ENCODE data around the gene ZRANB3. TPM values are rescaled to one million over a fixed set of nuclear protein-coding genes. Genes with fewer than 3 reads are reported as not detected.

ZRANB3 gene
- total and polyA plus RNA-seq, 2 of the 13 experiments (the other 11 are each of a cell fraction or from before 2014, with no cell fraction given): 5.8 to 25.2 TPM

DNA sequence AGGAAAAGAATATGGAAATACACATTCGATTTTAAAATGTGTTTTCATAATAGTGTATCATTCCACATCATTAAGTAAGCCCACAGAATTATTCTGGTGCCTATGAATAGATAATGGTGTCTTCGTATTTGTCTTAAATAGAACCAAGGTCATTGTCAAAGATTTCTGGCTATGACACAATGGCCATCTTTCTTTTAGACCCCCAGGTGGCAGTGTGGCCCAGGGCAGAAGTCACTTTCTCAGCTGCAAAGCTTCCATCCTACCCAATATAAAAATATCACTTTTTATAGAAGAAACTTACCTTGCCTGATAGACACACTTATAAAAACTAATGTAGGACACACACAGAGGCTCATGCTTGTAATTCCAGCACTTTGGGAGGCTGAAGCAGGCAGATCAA lies 57.5 kb downstream of the ZRANB3 start (continued):
- TF ChIP-seq SP140L (CRISPR knock-in tag; IDR thresholded peaks at IDR 0.05; ENCODE audit: borderline replicate concordance): no peak
- no peak for TF ChIP-seq ZBED4 (CRISPR knock-in tag; IDR thresholded peaks at IDR 0.05; ENCODE audit: borderline replicate concordance)
- TF ChIP-seq REPIN1 (CRISPR knock-in tag; IDR thresholded peaks at IDR 0.05; ENCODE audit: borderline replicate concordance, low read depth): no peak
- no peak for TF ChIP-seq MEF2D (CRISPR knock-in tag; IDR thresholded peaks at IDR 0.05)
- no peak for TF ChIP-seq HDAC2 (CRISPR knock-in tag; IDR thresholded peaks at IDR 0.05)
- TF ChIP-seq ZNF207 (IDR thresholded peaks at IDR 0.05; ENCODE audit: borderline replicate concordance): no peak
- TF ChIP-seq ERF (CRISPR knock-in tag; IDR thresholded peaks at IDR 0.05): peak; percentile 36; the same call in 1 of the 2 replicates
- no peak for TF ChIP-seq HNRNPLL (IDR thresholded peaks at IDR 0.05; ENCODE audit: low read depth, low read length, poor library complexity, severe bottlenecking)
- no peak for TF ChIP-seq ZNF136 (CRISPR knock-in tag; IDR thresholded peaks at IDR 0.05; ENCODE audit: low read depth)
- TF ChIP-seq ARID5B (CRISPR knock-in tag; IDR thresholded peaks at IDR 0.05): peak; percentile 63
- no peak for TF ChIP-seq ZNF275 (CRISPR knock-in tag; IDR thresholded peaks at IDR 0.05; ENCODE audit: borderline replicate concordance)
- no peak for TF ChIP-seq SP2 (CRISPR knock-in tag; IDR thresholded peaks at IDR 0.05)
- TF ChIP-seq SRSF1 (optimal IDR thresholded peaks at IDR 0.05; ENCODE audit: low read depth, low read length): no peak
- TF ChIP-seq, protein P1, sequence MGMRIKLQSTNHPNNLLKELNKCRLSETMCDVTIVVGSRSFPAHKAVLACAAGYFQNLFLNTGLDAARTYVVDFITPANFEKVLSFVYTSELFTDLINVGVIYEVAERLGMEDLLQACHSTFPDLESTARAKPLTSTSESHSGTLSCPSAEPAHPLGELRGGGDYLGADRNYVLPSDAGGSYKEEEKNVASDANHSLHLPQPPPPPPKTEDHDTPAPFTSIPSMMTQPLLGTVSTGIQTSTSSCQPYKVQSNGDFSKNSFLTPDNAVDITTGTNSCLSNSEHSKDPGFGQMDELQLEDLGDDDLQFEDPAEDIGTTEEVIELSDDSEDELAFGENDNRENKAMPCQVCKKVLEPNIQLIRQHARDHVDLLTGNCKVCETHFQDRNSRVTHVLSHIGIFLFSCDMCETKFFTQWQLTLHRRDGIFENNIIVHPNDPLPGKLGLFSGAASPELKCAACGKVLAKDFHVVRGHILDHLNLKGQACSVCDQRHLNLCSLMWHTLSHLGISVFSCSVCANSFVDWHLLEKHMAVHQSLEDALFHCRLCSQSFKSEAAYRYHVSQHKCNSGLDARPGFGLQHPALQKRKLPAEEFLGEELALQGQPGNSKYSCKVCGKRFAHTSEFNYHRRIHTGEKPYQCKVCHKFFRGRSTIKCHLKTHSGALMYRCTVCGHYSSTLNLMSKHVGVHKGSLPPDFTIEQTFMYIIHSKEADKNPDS (CRISPR knock-in tag; IDR thresholded peaks at IDR 0.05): no peak
- peak; percentile 25; the same call in 1 of the 2 replicates for TF ChIP-seq ELF3 (CRISPR knock-in tag; IDR thresholded peaks at IDR 0.05)
- peak; percentile 38; the same call in 1 of the 2 replicates for TF ChIP-seq CEBPG (CRISPR knock-in tag; IDR thresholded peaks at IDR 0.05)
- TF ChIP-seq ZNF280B (CRISPR knock-in tag; IDR thresholded peaks at IDR 0.05; ENCODE audit: borderline replicate concordance): no peak
- no peak for TF ChIP-seq MTF1 (CRISPR knock-in tag; IDR thresholded peaks at IDR 0.05)

Measured in HepG2 (cell line).